H7 (cell line): ENCODE measurements around the gene POLR3G. TPM values are rescaled to one million over a fixed set of nuclear protein-coding genes. Genes with fewer than 3 reads are reported as not detected.

ENCODE experiments used
- DNase-seq: peaks from one replicate; pipeline ENCODE4 v3.0.0; 2012
- H3K27me3 ChIP-seq: 2 replicates; pipeline ENCODE4 v1.6.0; 2011; ENCODE audit warnings: mild to moderate bottlenecking, low read length; ENCODE audit not compliant: control insufficient read depth, insufficient read depth
- H3K36me3 ChIP-seq: replicated peaks from 2 replicates; pipeline ENCODE4 v1.5.1; 2011; ENCODE audit warnings: low read length; ENCODE audit not compliant: control insufficient read depth, insufficient read depth
- H3K4me3 ChIP-seq: 2 replicates; pipeline ENCODE4 v1.5.1; 2011; ENCODE audit warnings: low read depth, mild to moderate bottlenecking, control low read depth, low read length, moderate library complexity; ENCODE audit not compliant: insufficient read depth
- total RNA-seq: library from RNA; depleted of rRNA; stranded (reverse); fragments of >200 nt; shearing (Covaris generic); gene quantifications from 2 replicates; pipeline ENCODE4 v1.2.3, GENCODE V29; 2014

POLR3G gene
- total RNA-seq, 1 experiment from 2014 or later = 126 TPM

- DNase-seq = peak; percentile 98
- H3K36me3 ChIP-seq = no peaks in the 10 kb centered on the region; the same call in 1 of the 2 replicates
- H3K27me3 ChIP-seq = no peaks in the 10 kb centered on the region
- peak within 1 kb of the TSS; percentile 89 for H3K4me3 ChIP-seq
Observed at GRCh38 chr5:90529194-90529938, 54.7 kb downstream of the POLR3G start, which contains the start of gene LYSMD3. Gene LYSMD3 (minus strand): TSS chr5:90529584. CDS start chr5:90525289, 4,295 bp downstream.

DNA sequence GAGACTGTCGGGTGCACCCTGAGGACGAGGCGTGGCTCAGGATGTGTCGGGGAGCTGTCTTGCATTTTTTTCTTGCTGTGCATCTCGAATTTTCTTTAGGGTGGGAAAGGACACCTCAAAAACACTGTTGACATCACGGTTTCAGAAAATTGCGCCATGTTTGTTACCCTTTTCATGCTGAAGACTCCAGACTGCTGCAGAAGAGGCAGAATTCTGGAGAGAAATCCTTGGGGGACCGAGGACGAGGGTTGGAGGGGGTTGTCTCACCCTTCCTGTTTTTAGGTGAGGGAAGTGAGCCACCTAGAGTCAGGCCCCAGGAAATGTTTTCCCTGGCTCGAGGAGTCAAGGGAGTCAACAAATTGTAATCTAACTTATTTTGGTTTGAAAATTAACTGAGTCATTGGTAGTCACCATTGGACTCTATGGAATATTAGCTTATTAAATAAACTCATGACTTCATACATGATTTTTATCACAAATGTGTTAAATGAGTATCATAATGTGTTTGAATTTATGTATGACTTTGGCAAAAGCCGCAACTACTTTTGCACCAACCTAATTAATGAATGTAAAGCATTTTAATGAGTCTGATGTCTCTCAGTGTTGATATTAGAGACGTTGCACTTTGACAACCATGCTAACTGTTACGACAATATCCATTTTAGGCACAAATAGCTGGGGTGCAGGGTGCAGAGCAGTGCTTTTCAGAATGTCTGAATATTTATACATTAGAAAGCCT lies 55.4 kb downstream of the POLR3G start:
- Histone ChIP-seq H3K36me3 (no peaks in the 10 kb centered on the region; the same call in 1 of the 2 replicates), H3K27me3 (no peaks in the 10 kb centered on the region), H3K4me3 (peak overlapping the region; percentile 89)
- peak; percentile 79 for DNase-seq

DNA sequence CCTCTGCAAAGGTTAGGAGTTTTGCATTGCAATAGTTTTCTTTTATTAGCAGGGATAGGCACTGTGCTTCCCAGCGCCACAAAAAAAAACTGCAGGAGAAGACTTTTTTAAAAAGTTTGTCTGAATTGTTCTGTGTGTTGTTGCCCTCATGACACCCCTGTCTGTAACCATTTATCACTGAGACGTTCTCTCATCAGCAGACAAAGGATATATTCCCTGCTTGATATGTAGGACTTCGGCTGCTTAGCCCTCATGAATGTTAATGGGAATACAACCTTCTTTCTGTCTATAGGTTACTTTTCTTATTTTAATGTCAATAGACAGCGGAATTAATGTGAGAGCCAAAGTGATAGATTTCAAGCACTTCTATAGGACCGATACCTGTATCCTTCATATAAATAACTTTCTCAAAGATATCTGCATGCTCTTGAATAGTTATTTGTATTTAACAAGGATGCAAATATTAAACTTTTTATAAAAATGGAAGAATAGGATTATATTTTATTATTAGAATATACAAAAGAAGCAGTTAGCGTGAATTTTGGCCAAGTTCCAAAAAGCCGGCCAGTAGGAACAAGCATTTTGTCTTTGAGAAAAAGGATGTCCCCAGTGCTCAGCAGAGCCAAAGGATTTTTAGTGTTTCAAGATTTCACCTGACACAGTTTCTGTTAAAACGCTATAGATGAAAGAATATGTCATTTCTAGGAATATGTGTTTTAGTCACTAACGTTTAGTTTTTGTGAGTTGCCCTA lies 56.2 kb downstream of the POLR3G start:
- Histone ChIP-seq H3K27me3 (no peaks in the 10 kb centered on the region), H3K36me3 (no peaks in the 10 kb centered on the region), H3K4me3 (no peak overlapping the region)
- no peak for DNase-seq

DNA sequence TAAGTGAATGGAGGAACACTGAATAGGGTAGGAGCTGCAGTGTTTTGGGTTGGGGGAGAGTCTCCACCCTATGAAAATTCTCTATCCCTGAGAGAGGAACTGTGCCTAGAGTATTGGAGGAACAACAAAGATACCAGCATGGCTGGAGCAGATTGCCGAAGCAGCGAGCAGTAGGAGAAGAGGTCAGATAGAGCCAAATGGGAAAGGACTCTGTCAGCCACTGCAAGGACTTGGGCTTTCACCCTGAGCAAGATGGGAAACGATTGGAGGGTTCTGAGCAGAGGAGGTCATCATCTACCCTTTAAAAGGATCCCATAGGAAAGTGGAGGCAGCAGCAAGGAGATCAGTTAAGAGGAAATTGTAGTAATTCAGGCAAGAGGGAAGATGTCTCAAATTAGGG lies 59.1 kb downstream of the POLR3G start:
- no peak overlapping the region for H3K4me3 ChIP-seq
- no peaks in the 10 kb centered on the region for H3K36me3 ChIP-seq
- DNase-seq = no peak
- no peaks in the 10 kb centered on the region for H3K27me3 ChIP-seq

DNA sequence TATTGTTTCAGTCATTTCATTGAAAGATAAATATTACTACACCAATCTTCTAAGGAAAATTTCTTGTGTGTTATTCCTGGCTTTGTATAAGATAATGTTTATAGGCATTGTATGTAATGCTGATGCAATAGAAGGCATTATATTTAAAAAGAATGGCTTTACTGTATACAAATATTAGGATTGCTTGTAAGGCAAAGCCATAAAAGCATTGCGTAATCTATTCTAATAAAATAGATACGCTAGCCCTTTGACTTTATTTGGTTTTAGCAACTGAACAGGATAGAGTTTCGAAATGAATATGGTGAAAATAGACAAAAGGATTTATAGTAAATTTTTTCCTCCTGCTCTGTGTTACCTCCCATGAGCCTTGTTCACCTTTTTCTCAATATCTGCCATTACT lies 60.3 kb downstream of the POLR3G start:
- Histone ChIP-seq H3K4me3 (no peak overlapping the region), H3K27me3 (no peaks in the 10 kb centered on the region), H3K36me3 (no peaks in the 10 kb centered on the region)
- no peak for DNase-seq

DNA sequence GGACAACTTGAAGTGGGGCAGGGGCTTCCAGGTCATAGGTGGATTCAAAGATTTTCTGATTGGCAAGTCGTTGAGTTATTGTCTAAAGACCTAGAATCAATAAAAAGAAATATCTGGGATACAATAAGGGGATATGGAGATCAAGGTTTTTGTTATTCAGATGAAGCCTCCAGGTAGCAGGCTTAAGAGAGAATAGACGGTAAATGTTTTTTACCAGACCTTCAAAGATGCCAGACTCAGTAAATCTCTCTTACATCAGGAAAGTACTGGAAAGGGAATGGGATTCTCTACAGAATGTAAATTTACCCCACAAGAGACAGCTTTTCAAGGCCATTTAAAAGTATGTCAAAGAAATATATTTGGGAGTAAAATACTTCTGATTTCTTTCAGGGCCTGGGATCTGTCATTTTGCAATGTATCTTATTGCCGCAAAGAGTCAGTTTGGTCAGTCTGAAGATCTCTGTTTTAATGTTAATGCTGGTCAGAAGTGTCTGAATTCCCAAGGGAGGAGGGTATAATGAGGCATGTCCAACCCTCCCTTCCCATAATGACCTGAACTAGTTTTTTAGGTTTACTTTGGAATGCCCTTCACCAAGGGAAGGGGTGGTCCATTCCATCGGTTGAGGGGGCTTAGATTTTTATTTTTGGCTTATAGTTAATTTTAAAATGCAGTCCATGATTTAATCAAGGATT lies 68.3 kb downstream of the POLR3G start:
- Histone ChIP-seq H3K36me3 (no peaks in the 10 kb centered on the region), H3K27me3 (no peaks in the 10 kb centered on the region), H3K4me3 (no peak overlapping the region)
- DNase-seq = no peak

DNA sequence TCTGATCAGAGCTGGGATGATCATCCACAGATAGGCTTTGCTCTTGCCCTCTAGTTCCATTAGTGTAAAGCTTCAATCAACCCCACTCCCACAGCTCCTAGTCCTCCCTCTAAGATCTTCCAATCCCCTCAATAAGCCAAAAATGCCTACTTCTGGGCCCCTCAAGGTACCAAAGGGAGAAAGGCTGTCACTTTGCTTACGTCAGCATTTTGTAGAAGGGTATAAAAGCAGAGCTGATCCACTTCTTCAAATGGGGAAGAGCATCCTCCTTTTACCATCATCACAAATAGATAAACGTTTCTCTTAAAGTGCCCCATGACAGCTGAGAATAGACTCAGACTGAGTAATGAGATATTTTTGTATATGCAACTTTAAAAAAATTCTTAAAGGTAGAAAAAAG lies 70.8 kb downstream of the POLR3G start:
- DNase-seq = no peak
- Histone ChIP-seq H3K27me3 (no peaks in the 10 kb centered on the region), H3K36me3 (no peaks in the 10 kb centered on the region), H3K4me3 (no peak overlapping the region)

DNA sequence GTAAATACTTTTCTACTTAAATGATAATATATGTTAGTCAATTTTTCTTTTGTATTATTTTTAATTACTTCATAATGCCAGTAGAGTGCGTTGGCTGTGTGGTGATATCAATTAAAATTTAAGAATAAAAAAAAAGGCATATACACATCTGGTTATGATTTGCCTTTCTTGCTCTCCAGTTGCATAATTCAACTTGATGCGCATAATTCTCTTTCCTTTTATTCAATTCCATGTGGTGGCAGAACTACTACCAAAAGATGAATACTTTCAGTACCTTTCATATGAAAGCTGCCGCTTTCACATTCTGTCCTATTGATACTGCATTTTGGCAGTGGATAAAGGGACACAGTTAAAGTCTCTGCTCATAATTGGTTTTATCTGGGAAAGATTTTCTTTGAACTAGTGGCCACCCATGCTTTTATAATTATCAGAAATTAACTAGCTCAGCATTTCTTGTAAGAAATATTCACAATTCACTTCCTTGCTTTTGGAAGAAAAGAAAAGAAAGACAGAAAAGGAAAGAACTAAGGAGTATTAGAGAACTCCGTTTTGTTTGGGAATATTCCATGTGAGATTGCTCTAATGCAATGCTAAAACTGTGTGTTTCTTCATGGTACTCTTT lies 71.7 kb downstream of the POLR3G start:
- no peak overlapping the region for H3K4me3 ChIP-seq
- no peaks in the 10 kb centered on the region for H3K27me3 ChIP-seq
- no peak for DNase-seq
- no peaks in the 10 kb centered on the region for H3K36me3 ChIP-seq

- Histone ChIP-seq H3K4me3 (no peak overlapping the region), H3K27me3 (no peaks in the 10 kb centered on the region), H3K36me3 (no peaks in the 10 kb centered on the region)
- no peak for DNase-seq
Observed at GRCh38 chr5:90547072-90547536, 72.4 kb downstream of the POLR3G start.

- H3K27me3 ChIP-seq = no peaks in the 10 kb centered on the region
- no peak for DNase-seq
- H3K4me3 ChIP-seq = no peak overlapping the region
- H3K36me3 ChIP-seq = no peaks in the 10 kb centered on the region
Observed at GRCh38 chr5:90548069-90548593, 73.5 kb downstream of the POLR3G start.

- no peak overlapping the region for H3K4me3 ChIP-seq
- H3K36me3 ChIP-seq = no peaks in the 10 kb centered on the region
- DNase-seq = no peak
- H3K27me3 ChIP-seq = no peaks in the 10 kb centered on the region
Observed at GRCh38 chr5:90549223-90549622, 74.6 kb downstream of the POLR3G start.

DNA sequence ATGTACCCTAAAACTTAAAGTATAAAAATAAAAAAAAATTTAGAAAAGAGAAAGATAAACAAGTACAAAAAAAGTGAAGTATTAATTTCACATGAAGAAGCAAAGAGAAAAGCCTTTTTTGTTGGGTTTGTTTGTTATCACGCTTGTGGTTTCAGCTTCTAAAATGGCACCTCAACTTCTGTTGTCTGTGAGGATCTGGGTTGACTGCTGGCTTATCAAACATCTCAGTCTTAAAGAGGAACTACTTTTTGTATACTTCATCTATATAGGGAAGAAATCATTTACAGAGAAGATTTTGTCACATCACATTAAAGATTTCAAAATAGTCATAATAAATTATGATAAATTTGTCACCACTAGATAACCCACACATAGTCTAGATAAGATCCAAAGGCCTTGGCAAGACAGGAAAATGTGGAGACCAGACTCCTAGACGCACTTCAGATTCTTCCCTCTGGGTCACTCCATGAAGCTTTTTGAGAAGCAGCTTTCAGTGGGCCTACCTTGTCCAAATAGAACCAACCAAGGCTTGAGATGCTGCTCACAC lies 75.1 kb downstream of the POLR3G start:
- Histone ChIP-seq H3K4me3 (no peak overlapping the region), H3K36me3 (no peaks in the 10 kb centered on the region), H3K27me3 (no peaks in the 10 kb centered on the region)
- DNase-seq = no peak

- no peaks in the 10 kb centered on the region for H3K36me3 ChIP-seq
- no peak for DNase-seq
- no peak overlapping the region for H3K4me3 ChIP-seq
- no peaks in the 10 kb centered on the region for H3K27me3 ChIP-seq
Observed at GRCh38 chr5:90550963-90551362, 76.3 kb downstream of the POLR3G start.
